Tibial nerve (tissue), 4 donors: ENCODE results near the gene WNT4.
A peak's percentile ranks its signal among the peaks of the same experiment; 100 is the strongest.

Experiments used
- CTCF ChIP-seq, 5 experiments: fragments of 200-600 bp in 3 of 5; fragments of 450-650 bp in 2 of 5; sonication (generic) in 3 of 5; IDR thresholded peaks; one replicate each; pipeline ENCODE4 v1.5.1; 2016 to 2019; ENCODE audit warnings: antibody characterized with exemption in 5 of 5, mild to moderate bottlenecking in 3 of 5, moderate library complexity in 2 of 5
- EP300 ChIP-seq, 2 donors: sonication (generic); formaldehyde crosslinking; IDR thresholded peaks; one replicate each; pipeline ENCODE4 v1.6.1; 2017; ENCODE audit warnings: antibody characterized with exemption in 2 of 2, mild to moderate bottlenecking in 1 of 2
- POLR2A ChIP-seq, 2 donors: fragments of 450-650 bp; IDR thresholded peaks; one replicate each; pipeline ENCODE4 v1.6.1; 2017; ENCODE audit warnings: antibody characterized with exemption in 2 of 2, mild to moderate bottlenecking in 2 of 2, moderate library complexity in 2 of 2

GRCh38 chr1:22122273-22123070 lies 20.4 kb downstream of the WNT4 start:
- peak in 1 of 5 experiments; percentile 9 for TF ChIP-seq CTCF (IDR thresholded peaks at IDR 0.05)
- TF ChIP-seq POLR2A (IDR thresholded peaks at IDR 0.05): no peak
- TF ChIP-seq EP300 (IDR thresholded peaks at IDR 0.05): peak in 1 of 2 donors; percentile 52
